ENCODE measurements around the gene OTOP2. TPM values are rescaled to one million over a fixed set of nuclear protein-coding genes. Genes with fewer than 3 reads are reported as not detected.

Gene OTOP2
- polyA plus RNA-seq, 3 donors: not detected

GRCh38 chr17:74922694-74923537, 1.2 kb upstream of the OTOP2 start, which contains the start of gene USH1G:
USH1G (minus strand) TSS chr17:74923255; CDS start chr17:74923073, 182 bp downstream.
- DNase-seq: no peak

- no peak for DNase-seq
Observed at GRCh38 chr17:74923538-74924249, 379 bp upstream of the OTOP2 start.

- no peak for DNase-seq
Observed at GRCh38 chr17:74925242-74925641, 1.2 kb downstream of the OTOP2 start.

- no peak for DNase-seq
Observed at GRCh38 chr17:74928786-74929185, 4.7 kb downstream of the OTOP2 start.

- DNase-seq: no peak
Observed at GRCh38 chr17:74930535-74931036, 6.5 kb downstream of the OTOP2 start.

DNA sequence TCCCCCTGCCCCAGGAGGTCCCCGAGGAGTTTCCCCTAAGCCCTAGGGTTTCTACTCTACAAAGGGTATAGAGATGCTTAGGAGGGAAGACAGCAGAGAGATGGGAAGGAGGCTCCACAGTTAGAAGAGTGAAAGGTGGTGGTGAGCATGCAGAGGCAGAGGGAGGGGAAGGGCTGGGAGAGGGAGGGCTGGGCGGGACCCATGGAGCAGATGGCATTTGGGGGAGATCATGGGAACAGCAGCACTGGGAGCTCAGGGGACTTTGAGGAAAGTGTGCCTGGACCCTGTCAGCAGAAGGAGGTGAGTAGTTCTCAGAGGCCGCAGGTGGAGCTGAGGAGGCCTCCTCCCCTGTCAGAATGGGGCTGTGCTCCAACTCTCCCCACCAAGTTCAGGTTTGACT, 11.0 kb downstream of the OTOP2 start:
- DNase-seq: no peak

- no peak for DNase-seq
Observed at GRCh38 chr17:74935585-74936469, 11.8 kb downstream of the OTOP2 start, which contains the start of gene OTOP3. OTOP3 (plus strand) TSS chr17:74935898; CDS start chr17:74935922, 24 bp downstream.

- no peak for DNase-seq
Observed at GRCh38 chr17:74936470-74936799, 12.4 kb downstream of the OTOP2 start.

GRCh38 chr17:74937064-74938051, 13.3 kb downstream of the OTOP2 start:
- DNase-seq: no peak

GRCh38 chr17:74938194-74938950, 14.3 kb downstream of the OTOP2 start:
- no peak for DNase-seq

DNA sequence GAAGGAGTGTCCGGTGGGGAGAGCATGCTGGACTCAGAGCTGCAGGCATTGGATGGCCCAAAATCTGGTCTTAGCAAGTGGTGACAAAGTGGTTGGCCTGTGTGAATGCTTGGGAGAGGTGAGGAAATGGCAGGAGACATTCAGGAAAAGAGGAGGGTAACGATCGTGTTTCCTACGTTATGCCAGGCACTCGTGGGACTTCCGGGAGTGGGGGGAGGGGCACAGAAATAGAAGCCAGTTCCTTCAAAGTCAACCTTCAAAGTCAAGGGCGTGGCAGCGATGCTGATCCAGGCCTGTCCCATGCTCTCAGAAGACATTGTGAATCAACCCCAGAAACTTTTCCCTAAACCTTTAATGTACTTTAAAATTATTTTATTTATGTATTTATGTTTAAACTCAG, 15.5 kb downstream of the OTOP2 start:
- DNase-seq: no peak

DNA sequence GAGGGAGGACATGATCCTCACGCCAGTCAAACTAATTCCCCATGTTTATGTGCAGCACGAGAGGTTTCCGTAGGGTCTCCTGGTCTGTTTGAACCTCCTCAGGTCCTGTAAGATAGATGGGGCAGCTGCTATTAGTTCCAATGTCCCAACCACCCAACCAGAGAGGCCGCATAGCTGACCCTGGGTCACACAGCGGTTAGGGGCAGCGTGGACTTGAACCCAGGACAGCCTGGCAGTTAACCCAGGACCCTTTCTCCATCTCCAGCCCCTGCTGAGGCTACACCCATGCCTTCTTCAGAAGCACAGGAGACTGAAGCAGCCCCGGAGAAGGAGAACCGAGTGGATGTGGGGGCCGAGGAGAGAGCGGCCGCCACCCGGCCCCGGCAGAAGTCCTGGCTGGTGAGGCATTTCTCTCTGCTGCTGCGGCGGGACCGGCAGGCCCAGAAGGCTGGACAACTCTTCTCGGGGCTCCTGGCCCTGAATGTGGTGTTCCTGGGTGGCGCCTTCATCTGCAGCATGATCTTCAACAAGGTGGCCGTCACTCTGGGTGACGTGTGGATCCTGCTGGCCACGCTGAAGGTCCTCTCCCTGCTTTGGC, 17.2 kb downstream of the OTOP2 start:
- no peak for DNase-seq

DNA sequence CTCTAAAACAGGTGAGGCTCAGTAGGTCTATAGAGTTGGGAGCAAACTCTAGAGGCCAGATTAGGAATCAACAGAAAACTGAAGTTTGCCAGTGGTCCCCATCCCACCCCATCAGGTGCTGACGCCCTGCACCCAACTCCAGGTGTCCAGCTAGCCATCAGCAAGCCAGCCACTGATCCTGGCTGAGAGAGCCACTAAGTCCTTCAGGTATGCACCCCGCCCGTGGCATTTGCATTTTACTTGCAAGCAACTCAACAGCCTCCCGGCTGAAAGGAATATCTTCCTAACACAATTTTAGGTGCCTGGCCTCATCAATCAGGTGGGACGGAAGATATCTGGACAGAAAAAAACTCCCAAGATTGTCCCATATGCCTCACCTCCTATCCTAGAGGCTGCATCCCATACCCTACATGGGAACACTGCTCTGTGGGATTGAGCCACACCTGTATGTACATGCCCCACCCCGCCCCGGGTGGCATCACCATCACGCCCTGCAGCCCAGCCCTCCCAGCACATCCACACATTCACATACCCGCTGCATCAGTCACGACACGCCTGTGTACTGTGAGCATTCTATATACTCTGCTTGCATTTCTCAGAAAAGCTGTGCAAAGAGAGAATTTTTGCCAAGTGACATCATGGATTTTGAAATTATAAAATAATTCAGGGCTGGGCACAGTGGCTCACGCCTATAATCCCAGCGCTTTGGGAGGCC, 19.9 kb downstream of the OTOP2 start:
- no peak for DNase-seq

DNA sequence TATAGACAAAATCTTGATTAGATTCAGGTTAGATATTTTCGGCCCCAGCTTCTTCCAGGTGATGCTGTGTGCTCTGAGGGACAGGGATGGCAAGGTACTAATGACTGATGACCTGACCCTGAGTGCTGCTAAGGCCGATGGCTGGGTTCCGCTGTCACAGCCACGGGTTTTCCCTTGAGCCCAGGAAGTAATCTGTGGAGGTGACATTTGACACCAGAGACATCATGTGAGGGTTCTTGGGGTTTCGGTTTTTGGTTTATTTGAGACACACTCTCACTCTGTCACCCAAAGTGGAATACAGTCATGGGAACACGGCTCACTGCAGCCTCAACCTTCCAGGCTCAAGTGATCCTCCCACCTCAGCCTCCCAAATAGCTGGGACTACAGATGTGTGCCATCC, 21.5 kb downstream of the OTOP2 start:
- no peak for DNase-seq

- no peak for DNase-seq
Observed at GRCh38 chr17:74946641-74947040, 22.6 kb downstream of the OTOP2 start.

DNA sequence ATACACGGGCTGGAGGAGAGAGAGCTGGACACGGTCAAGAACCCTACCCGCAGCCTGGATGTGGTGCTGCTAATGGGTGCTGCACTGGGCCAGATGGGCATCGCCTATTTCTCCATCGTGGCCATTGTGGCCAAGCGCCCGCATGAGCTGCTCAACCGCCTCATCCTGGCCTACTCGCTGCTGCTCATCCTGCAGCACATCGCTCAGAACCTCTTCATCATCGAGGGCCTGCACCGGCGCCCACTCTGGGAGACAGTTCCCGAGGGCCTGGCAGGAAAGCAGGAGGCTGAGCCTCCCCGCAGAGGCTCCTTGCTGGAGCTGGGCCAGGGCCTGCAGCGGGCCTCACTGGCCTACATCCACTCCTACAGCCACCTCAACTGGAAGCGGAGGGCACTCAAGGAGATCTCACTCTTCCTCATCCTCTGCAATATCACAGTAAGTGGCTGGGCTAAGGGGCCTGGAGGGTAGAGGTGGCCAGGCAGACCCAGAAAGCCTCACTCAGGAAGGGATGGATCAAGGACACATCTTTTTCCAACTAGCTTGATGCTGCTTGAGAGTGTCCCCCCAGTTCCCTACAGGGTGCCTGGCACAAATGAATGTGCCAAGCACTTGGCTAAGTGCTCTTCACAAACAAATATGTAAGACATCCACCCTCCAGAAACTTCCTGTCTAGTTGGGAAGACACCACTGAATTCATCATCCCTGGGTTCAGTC, 23.1 kb downstream of the OTOP2 start:
- DNase-seq: no peak

DNA sequence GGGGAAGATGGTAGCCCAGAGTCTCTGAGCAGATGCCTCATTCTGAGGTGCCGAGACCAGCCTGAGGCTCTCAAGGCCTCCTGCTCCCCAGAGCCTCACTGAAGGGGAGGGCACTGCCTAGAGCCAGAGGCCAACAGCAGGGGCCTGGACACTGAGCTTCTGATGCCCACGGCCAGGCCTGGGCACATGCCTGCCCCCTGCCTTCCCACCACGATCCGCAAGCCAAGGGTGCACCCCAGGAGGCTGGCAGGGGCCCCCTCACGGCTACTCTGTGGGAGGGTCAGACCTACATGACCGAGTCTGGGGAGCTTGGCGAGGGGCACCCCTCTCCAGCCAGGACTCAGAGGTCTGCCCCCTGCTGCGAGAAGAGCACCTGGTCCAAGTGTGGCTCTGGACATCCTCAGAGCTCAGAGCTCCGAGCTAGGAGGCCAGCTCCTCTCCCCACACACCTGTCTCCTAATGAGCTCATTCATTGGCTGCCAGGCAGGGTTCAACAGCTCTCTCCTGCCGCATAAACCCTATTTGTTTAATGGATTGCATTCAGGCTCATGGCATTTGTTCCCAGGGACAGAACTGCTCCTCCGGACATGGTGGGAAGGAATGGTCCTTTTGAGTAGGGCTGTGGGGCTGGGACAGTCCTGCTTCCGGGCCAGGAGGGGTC, 25.5 kb downstream of the OTOP2 start:
- DNase-seq: no peak

GRCh38 chr17:74950207-74950606, 26.1 kb downstream of the OTOP2 start:
- no peak for DNase-seq
